AG04450 (cell line): ENCODE results near the gene CCL3. TPM values are rescaled to one million over a fixed set of nuclear protein-coding genes. Genes with fewer than 3 reads are reported as not detected.
"Not testable (repeated sequence)": the region's sequence is repeated elsewhere in the genome, so short reads cannot be mapped to it uniquely, and the experiment has no call there.

Experiments used
- CTCF ChIA-PET: fragments of 300-600, 350-600 bp; formaldehyde crosslinking; extraction: SDS; loops from one replicate; lab custom pipeline; 2022; ENCODE audit warnings: antibody characterized with exemption, inconsistent platforms; lab: Charles Lee
- POLR2A ChIA-PET: fragments of 350-600 bp; formaldehyde crosslinking; extraction: SDS; loops from one replicate; lab custom pipeline; 2021; ENCODE audit warnings: antibody characterized with exemption, inconsistent platforms; lab: Yijun Ruan, JAX
- DNase-seq: peaks from one replicate; pipeline ENCODE4 v3.0.0-alpha.2; 2011; ENCODE audit warnings: low read depth, low spot score
- H3K27ac ChIP-seq: one replicate; pipeline ENCODE4 v1.5.1; 2012; ENCODE audit warnings: low read depth, low read length, control low read depth
- H3K27me3 ChIP-seq: one replicate; pipeline ENCODE4 v1.6.0; 2012; ENCODE audit warnings: low read length; ENCODE audit not compliant: control insufficient read depth, insufficient read depth
- H3K4me3 ChIP-seq: 2 replicates; pipeline ENCODE4 v1.5.1; 2011; ENCODE audit warnings: mild to moderate bottlenecking, low read depth, low read length, control low read depth
- H3K9me3 ChIP-seq: 2 replicates; pipeline ENCODE4 v1.5.1; 2012; ENCODE audit warnings: low read length; ENCODE audit not compliant: control insufficient read depth, insufficient read depth
- CTCF ChIP-seq: IDR thresholded peaks from 2 replicates; pipeline ENCODE4 v1.5.1; 2011; ENCODE audit warnings: low read depth, low read length, control low read depth, inconsistent platforms
- polyA plus RNA-seq: library from polyadenylated mRNA; depleted of rRNA; stranded (reverse); fragments of >200 nt; gene quantifications from 2 replicates; pipeline ENCODE4 v1.2.3, GENCODE V29; 2011

The CCL3 gene
- polyA plus RNA-seq, 1 experiment = not detected

GRCh38 chr17:36088670-36089338, 1.1 kb downstream of the CCL3 start:
- ChIA-PET CTCF (no interaction called here), POLR2A (no interaction called here)
- Histone ChIP-seq H3K27ac (no peak overlapping the region), H3K27me3 (no peaks in the 10 kb centered on the region), H3K9me3 (no peaks in the 10 kb centered on the region), H3K4me3 (no peak overlapping the region)
- DNase-seq = no peak
- no peak for TF ChIP-seq CTCF

DNA sequence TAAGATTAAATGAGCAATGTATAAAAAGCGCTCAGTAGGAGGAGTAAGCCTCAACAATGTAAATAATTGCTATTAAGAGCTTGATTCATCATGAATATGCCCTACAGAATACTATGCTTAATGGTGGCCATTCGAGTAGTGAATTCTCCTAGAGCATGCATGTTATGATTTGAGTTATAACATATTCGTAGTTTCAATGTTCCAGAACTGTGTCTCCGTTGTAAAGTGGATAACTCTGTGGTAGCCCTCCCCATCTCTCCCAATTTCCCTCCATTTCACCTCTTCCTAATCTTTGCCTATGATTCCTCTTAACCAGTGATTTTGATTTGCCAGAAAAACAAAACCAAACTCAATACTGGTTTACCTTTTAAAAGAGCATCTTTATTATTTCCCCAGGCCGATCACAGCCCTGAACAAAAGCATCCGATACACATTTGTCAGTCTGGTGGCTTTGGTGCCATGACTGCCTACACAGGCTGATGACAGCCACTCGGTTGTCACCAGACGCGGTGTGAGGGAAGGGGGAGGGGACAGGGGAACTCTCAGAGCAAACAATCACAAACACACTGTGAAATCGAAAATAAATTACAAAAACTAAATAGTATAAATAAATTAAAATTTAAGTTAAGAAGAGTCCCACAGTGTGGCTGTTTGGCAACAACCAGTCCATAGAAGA, 1.9 kb downstream of the CCL3 start:
- CTCF ChIA-PET, H3K27ac ChIP-seq, DNase-seq, H3K9me3 ChIP-seq, H3K27me3 ChIP-seq, H3K4me3 ChIP-seq, POLR2A ChIA-PET: not testable (repeated sequence)

DNA sequence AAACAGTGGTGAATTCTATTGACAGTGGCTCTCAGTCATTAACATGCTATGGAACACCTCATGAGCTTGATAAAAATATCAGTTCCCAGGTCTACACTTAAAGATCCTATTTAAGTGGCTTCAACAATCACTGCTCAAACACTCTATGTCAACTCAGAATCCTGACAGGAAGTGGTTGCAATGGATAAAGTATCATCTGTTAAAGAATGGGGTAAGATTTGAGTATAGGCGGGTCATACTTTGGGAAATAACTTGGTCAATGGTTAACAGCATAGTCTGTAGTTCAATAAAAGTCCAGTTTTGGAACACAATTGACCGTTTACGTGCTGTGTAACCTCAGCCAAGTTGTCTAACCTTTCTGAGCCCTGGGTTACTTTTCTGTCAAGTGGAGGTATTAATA, 2.5 kb downstream of the CCL3 start:
- POLR2A ChIA-PET, H3K27me3 ChIP-seq, H3K4me3 ChIP-seq, H3K9me3 ChIP-seq, DNase-seq, H3K27ac ChIP-seq, CTCF ChIA-PET: not testable (repeated sequence)

DNA sequence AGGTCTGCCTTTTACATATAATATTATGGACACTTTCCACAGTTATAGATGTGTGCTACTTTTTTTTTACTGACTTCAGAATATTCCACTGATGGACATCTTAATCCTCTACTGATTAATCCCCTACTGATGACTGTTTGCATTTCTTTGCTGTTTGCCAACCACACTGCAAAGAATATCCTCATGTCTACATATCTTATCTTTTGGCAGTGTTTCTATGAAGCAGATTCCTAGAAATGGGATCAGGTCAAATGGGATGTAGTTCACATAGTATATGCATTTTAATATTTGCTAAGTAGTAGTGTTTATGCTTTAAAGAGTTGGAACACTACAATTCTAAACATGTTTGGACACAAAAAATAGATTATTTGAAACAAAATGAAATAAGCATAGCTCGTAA, 3.2 kb downstream of the CCL3 start:
- DNase-seq = no peak
- no peak overlapping the region for H3K4me3 ChIP-seq
- H3K9me3 ChIP-seq = no peaks in the 10 kb centered on the region
- POLR2A ChIA-PET = no interaction called here
- CTCF ChIA-PET = no interaction called here
- no peak overlapping the region for H3K27ac ChIP-seq
- no peak for TF ChIP-seq CTCF
- H3K27me3 ChIP-seq = no peaks in the 10 kb centered on the region

- Histone ChIP-seq H3K4me3 (no peak overlapping the region), H3K27me3 (no peaks in the 10 kb centered on the region), H3K27ac (no peak overlapping the region), H3K9me3 (no peaks in the 10 kb centered on the region)
- CTCF ChIA-PET = interaction anchor here (0.5 kb wide), 1 partner anchor 164 kb away, joined by 5 read pairs; no protein-coding TSS in a partner anchor
- POLR2A ChIA-PET = no interaction called here
- no peak for TF ChIP-seq CTCF
- no peak for DNase-seq
Observed at GRCh38 chr17:36085765-36086164, 4.2 kb downstream of the CCL3 start.

DNA sequence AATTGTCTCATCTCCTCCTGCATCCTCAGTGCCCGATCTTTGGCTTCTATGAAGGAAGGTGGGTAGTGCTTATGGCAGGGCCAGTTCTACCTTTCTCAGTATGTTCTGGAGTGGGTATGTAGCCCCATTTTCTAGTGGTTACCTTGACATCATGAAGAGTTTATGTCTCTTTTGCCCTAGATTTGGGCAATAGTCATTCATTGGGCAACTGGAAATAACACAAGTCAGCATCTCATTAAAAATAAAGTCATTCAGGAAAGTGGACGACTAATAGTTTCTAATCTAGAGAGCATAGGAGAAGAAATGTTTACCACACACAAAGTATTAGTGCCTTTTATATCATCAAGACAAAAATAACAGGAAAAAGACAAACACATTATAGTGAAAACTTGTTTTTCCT, 6.3 kb downstream of the CCL3 start:
- CTCF ChIA-PET, DNase-seq, H3K9me3 ChIP-seq, H3K27ac ChIP-seq, POLR2A ChIA-PET, H3K4me3 ChIP-seq, H3K27me3 ChIP-seq: not testable (repeated sequence)

- CTCF ChIA-PET, H3K27ac ChIP-seq, H3K4me3 ChIP-seq, H3K9me3 ChIP-seq, POLR2A ChIA-PET, DNase-seq, H3K27me3 ChIP-seq: not testable (repeated sequence)
Observed at GRCh38 chr17:36082482-36083120, 7.3 kb downstream of the CCL3 start.

GRCh38 chr17:36081681-36082471, 8.1 kb downstream of the CCL3 start:
- CTCF ChIA-PET, H3K27ac ChIP-seq, H3K9me3 ChIP-seq, H3K27me3 ChIP-seq, H3K4me3 ChIP-seq, DNase-seq, POLR2A ChIA-PET: not testable (repeated sequence)
